Tibial nerve (tissue), 4 donors: ENCODE data around the gene RARG. TPM values are rescaled to one million over a fixed set of nuclear protein-coding genes. Genes with fewer than 3 reads are reported as not detected.
A peak's percentile ranks its signal among the peaks of the same experiment; 100 is the strongest.
"Not testable (repeated sequence)": the region's sequence is repeated elsewhere in the genome, so short reads cannot be mapped to it uniquely, and the experiment has no call there.

Experiments used
- DNase-seq, 2 donors: peaks; one replicate each; pipeline ENCODE4 v3.0.0-alpha.2; 2019; ENCODE audit warnings: low spot score in 2 of 2
- H3K27ac ChIP-seq, 4 donors: fragments of 200-600 bp; sonication (generic) in 3 of 4; one replicate each; pipeline ENCODE4 v1.5.1; 2017 to 2019; ENCODE audit warnings: mild to moderate bottlenecking in 1 of 4
- H3K27me3 ChIP-seq, 2 donors: fragments of 200-600 bp; sonication (generic) in 1 of 2; one replicate each; pipeline versions ENCODE4 v1.5.1 to v1.6.0; 2017 to 2019
- H3K36me3 ChIP-seq, 3 donors: fragments of 200-600 bp; sonication (generic); one replicate each; pipeline ENCODE4 v1.5.1; 2018 to 2019
- H3K4me1 ChIP-seq, 4 donors: fragments of 200-600 bp; sonication (generic) in 3 of 4; one replicate each; pipeline ENCODE4 v1.5.1; 2017 to 2019
- H3K4me3 ChIP-seq, 4 donors: fragments of 200-600 bp; sonication (generic) in 3 of 4; one replicate each; pipeline ENCODE4 v1.5.1; 2017 to 2019; ENCODE audit warnings: mild to moderate bottlenecking in 1 of 4, moderate library complexity in 1 of 4
- H3K9me3 ChIP-seq, 4 donors: fragments of 200-600 bp; sonication (generic) in 3 of 4; one replicate each; pipeline ENCODE4 v1.5.1; 2017 to 2019
- EP300 ChIP-seq, 2 donors: sonication (generic); formaldehyde crosslinking; IDR thresholded peaks; one replicate each; pipeline ENCODE4 v1.6.1; 2017; ENCODE audit warnings: antibody characterized with exemption in 2 of 2, mild to moderate bottlenecking in 1 of 2
- POLR2A ChIP-seq, 2 donors: fragments of 450-650 bp; IDR thresholded peaks; one replicate each; pipeline ENCODE4 v1.6.1; 2017; ENCODE audit warnings: antibody characterized with exemption in 2 of 2, mild to moderate bottlenecking in 2 of 2, moderate library complexity in 2 of 2
- WGBS, 2 donors: methylation state at CpG; one replicate each; pipeline ENCODE4 v1.1.5; 2018; 5-methylcytosine and 5-hydroxymethylcytosine counted together
- total RNA-seq, 4 donors: library from RNA; depleted of rRNA; stranded (reverse); fragments of >200 nt; gene quantifications; one replicate each; pipeline ENCODE4 v1.1.0, GENCODE V29; 2016
- TF ChIP-seq, protein P1 (sequence below), 5 experiments: fragments of 200-600 bp in 3 of 5; fragments of 450-650 bp in 2 of 5; sonication (generic) in 3 of 5; IDR thresholded peaks; one replicate each; pipeline ENCODE4 v1.5.1; 2016 to 2019; ENCODE audit warnings: antibody characterized with exemption in 5 of 5, mild to moderate bottlenecking in 3 of 5, moderate library complexity in 2 of 5

RARG gene
- total RNA-seq, 4 donors from 2014 or later: 28.0 to 32.3 (median 31.4) TPM

DNA sequence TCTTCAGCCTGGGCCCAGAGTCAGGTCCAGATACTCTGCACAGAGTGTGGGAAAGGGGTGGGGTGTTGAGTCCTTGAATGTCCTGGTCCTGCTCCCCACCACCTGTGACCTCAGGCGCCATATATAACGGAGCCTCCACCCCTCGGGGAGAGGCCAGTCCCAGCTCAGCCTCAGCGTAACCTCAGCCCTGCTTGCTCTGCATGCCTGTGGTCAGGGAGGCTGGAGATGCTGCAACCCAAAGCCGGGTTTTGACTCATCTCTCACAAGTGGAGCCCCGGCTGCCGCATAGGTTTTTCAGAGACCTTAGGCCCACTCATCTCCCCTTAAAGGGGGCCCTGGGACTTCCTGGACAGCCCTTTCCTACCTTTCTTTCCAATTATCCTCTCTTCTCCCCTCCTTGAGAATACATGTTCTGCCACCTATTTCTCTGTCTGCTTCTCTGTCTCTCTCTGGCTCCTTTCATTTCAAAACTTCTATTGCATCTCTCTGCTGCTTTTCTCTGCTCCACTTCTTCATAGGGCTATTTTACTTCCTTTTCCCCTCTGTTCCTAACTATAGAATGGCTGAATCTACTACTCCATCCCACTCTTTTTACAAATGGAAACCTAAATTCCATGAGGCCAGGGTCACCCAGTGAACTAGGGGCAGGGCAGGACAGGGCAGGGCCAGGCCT is 26.1 kb downstream of the RARG start:
- Histone ChIP-seq H3K36me3 (peaks cover 0 to 18% (median 0%) of the 10 kb centered on the region in 3 donors), H3K27me3 (no peaks in the 10 kb centered on the region), H3K4me3 (peak overlapping the region in 1 of 4 donors; percentile 26), H3K27ac (peak overlapping the region in 3 of 4 donors; percentile 51 to 64 (median 64)), H3K4me1 (peaks cover 0 to 39% (median 18%) of the 10 kb centered on the region in 4 donors), H3K9me3 (no peaks in the 10 kb centered on the region)
- 35 to 44% methylated on average over 7 of the region's 7 CpGs for WGBS, 2 donors
- DNase-seq: peak in 1 of 2 donors; percentile 46
- TF ChIP-seq POLR2A (IDR thresholded peaks at IDR 0.05) (no peak), EP300 (IDR thresholded peaks at IDR 0.05) (no peak)
- TF ChIP-seq, protein P1, sequence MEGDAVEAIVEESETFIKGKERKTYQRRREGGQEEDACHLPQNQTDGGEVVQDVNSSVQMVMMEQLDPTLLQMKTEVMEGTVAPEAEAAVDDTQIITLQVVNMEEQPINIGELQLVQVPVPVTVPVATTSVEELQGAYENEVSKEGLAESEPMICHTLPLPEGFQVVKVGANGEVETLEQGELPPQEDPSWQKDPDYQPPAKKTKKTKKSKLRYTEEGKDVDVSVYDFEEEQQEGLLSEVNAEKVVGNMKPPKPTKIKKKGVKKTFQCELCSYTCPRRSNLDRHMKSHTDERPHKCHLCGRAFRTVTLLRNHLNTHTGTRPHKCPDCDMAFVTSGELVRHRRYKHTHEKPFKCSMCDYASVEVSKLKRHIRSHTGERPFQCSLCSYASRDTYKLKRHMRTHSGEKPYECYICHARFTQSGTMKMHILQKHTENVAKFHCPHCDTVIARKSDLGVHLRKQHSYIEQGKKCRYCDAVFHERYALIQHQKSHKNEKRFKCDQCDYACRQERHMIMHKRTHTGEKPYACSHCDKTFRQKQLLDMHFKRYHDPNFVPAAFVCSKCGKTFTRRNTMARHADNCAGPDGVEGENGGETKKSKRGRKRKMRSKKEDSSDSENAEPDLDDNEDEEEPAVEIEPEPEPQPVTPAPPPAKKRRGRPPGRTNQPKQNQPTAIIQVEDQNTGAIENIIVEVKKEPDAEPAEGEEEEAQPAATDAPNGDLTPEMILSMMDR (IDR thresholded peaks at IDR 0.05): no peak

DNA sequence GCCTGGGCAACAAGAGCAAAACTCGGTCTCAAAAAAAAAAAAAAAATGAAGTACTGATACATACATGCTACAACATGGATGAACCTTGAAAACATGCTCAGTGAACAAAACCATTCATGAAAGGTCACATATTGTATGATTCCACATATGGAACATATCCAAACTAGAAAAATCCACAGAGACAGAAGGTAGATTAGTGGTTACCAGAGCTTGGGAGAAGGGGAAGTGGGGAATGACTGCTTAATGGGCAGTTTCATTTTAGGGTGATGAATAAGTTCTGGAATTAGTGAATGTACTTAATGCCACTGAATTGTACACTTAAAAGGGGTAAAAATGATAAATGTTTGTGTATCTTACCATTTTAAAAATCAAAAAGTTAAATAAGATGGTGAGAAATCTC is 27.7 kb downstream of the RARG start:
- Histone ChIP-seq H3K36me3 (peaks cover 0 to 3% (median 0%) of the 10 kb centered on the region in 3 donors), H3K9me3 (no peaks in the 10 kb centered on the region), H3K4me3 (no peak overlapping the region), H3K4me1 (peaks cover 0 to 37% (median 20%) of the 10 kb centered on the region in 4 donors), H3K27me3 (no peaks in the 10 kb centered on the region), H3K27ac (no peak overlapping the region)
- TF ChIP-seq EP300 (IDR thresholded peaks at IDR 0.05) (no peak), POLR2A (IDR thresholded peaks at IDR 0.05) (no peak)
- TF ChIP-seq, protein P1 (IDR thresholded peaks at IDR 0.05): no peak
- DNase-seq: no peak
- 90 to 100% methylated on average over 1 of the region's 1 CpG for WGBS, 2 donors

DNA sequence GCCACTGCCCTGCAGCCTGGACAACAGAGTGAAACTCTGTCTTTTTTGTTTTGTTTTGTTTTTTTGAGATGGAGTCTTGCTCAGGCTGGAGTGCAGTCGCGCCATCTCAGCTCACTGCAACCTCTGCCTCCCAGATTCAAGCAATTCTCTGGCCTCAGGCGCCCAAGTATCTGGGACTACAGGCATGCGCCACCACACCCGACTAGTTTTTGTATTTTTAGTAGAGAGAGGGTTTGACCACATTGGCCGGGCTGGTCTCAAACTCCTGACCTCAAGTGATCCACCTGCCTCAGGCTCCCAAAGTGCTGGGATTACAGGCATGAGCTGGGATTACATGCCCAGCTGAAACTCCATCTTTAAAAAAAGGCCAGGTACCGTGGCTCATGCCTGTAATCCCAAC is 29.7 kb downstream of the RARG start:
- DNase-seq, H3K36me3 ChIP-seq, H3K27ac ChIP-seq, H3K27me3 ChIP-seq, H3K4me3 ChIP-seq, H3K9me3 ChIP-seq: not testable (repeated sequence)
- WGBS, 2 donors: 87% methylated on average over 7 of the region's 7 CpGs
- H3K4me1 ChIP-seq: peaks cover 0 to 34% (median 18%) of the 10 kb centered on the region in 4 donors

DNA sequence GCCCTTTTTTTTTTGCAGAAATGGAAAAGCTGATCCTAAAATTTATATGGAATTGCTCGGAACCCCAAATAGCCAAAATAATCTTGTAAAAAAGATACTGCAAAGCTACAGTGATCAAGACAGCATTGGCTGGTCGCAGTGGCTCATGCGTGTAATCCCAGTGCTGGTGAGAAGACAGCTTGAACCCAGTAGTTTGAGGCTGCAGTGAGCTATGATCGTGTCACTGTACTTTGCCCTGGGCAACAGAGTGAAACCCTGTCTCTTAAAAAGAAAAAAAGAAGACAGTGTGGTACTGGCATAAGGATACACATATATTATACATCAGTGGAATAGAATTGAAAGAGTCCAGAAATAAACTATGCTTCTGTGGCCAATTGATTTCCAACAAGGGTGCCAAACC is 30.4 kb downstream of the RARG start:
- 86 to 88% methylated on average over 4 of the region's 4 CpGs for WGBS, 2 donors
- DNase-seq: no peak

DNA sequence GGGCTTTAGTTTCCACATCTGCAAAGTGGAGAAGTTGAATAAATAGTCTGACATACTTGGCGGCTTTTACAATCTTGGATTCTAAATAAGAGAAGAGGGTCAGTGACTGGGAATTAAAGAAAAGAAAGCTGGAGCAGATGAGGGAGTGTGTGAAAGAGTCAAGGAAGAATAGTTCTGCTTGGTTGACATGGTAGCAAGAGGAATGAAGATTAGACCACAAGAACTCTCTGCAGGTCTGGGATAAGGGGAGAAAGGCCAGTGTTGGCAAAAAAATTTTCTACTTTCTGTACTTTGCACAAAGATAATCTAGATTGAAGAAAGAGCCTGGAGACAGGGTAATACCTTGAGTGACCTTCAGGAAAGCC is 30.9 kb downstream of the RARG start:
- Histone ChIP-seq H3K4me1 (peaks cover 0 to 25% (median 16%) of the 10 kb centered on the region in 4 donors), H3K36me3 (no peaks in the 10 kb centered on the region), H3K4me3 (no peak overlapping the region), H3K27ac (no peak overlapping the region), H3K27me3 (no peaks in the 10 kb centered on the region), H3K9me3 (no peaks in the 10 kb centered on the region)
- whole genome bisulfite sequencing, 2 donors: 52 to 69% methylated on average over 1 of the region's 1 CpG
- TF ChIP-seq EP300 (IDR thresholded peaks at IDR 0.05): no peak
- no peak for TF ChIP-seq POLR2A (IDR thresholded peaks at IDR 0.05)
- TF ChIP-seq, protein P1 (IDR thresholded peaks at IDR 0.05): no peak
- no peak for DNase-seq

More for the DNA sequence above, 30.4 kb downstream of the RARG start:
- Histone ChIP-seq H3K4me3 (no peak overlapping the region), H3K4me1 (peaks cover 0 to 30% (median 18%) of the 10 kb centered on the region in 4 donors), H3K27me3 (no peaks in the 10 kb centered on the region), H3K27ac (no peak overlapping the region), H3K36me3 (no peaks in the 10 kb centered on the region), H3K9me3 (no peaks in the 10 kb centered on the region)
- TF ChIP-seq, protein P1 (IDR thresholded peaks at IDR 0.05): no peak
- TF ChIP-seq EP300 (IDR thresholded peaks at IDR 0.05): no peak
- no peak for TF ChIP-seq POLR2A (IDR thresholded peaks at IDR 0.05)
